Measurements from ENCODE around the gene CEP290. TPM values are rescaled to one million over a fixed set of nuclear protein-coding genes. Genes with fewer than 3 reads are reported as not detected.

The CEP290 gene, protein sequence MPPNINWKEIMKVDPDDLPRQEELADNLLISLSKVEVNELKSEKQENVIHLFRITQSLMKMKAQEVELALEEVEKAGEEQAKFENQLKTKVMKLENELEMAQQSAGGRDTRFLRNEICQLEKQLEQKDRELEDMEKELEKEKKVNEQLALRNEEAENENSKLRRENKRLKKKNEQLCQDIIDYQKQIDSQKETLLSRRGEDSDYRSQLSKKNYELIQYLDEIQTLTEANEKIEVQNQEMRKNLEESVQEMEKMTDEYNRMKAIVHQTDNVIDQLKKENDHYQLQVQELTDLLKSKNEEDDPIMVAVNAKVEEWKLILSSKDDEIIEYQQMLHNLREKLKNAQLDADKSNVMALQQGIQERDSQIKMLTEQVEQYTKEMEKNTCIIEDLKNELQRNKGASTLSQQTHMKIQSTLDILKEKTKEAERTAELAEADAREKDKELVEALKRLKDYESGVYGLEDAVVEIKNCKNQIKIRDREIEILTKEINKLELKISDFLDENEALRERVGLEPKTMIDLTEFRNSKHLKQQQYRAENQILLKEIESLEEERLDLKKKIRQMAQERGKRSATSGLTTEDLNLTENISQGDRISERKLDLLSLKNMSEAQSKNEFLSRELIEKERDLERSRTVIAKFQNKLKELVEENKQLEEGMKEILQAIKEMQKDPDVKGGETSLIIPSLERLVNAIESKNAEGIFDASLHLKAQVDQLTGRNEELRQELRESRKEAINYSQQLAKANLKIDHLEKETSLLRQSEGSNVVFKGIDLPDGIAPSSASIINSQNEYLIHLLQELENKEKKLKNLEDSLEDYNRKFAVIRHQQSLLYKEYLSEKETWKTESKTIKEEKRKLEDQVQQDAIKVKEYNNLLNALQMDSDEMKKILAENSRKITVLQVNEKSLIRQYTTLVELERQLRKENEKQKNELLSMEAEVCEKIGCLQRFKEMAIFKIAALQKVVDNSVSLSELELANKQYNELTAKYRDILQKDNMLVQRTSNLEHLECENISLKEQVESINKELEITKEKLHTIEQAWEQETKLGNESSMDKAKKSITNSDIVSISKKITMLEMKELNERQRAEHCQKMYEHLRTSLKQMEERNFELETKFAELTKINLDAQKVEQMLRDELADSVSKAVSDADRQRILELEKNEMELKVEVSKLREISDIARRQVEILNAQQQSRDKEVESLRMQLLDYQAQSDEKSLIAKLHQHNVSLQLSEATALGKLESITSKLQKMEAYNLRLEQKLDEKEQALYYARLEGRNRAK (N-terminal part only)
- total RNA-seq: 15.8 and 21.8 TPM in 2 replicates

DNA sequence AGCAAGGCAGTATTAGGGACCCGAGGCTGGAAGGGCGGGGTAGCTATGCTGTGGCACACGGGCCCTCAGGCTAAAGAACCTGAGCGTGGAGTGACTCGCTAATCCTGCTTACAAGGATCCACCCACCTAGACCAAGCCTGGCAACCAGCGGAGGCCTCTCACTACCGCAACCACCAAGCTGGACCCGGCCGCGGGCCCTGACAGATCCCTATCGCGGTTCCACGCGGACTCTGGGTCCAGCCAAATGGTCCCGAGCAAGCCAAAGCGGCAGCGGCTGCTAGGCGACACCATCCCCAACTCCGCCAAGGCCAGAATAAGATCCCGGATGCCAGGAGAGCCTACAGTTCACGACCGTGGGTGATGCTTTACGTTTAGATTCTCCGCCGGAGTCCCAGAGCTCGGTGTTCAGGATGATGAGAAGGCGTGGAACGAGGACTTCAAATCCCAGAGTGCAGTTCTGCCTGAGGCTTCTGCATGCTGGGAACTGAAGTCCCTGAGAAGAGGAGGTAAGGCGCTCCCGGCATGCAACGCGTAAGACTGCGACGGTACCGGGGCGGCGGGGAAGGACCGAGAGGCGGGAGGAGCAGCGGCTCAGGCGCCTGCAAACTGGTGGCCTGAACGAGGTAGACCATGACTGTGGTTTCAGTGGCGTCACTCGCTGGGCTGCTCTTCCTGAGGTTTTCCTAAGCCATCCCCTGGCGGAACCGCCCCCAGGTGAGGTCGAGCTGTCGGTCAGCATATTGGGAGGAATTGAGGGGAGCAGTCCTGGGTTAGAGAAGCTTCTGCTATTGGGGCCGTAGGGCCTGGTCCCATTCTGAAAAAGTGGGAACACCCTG lies at the start of gene CEP290, which contains the start of gene TMTC3:
Gene CEP290, minus strand, starts transcription at position 315 of the 836 bp plus-strand sequence. CDS start 781 bp downstream, outside the sequence.
Gene TMTC3, plus strand, starts transcription at position 534 of the 836 bp plus-strand sequence. CDS start 6,009 bp downstream, outside the sequence.
- DNase-seq (ENCODE audit: low read depth): peak; percentile 100

GRCh38 chr12:88188180-88188579 lies 46.3 kb upstream of the CEP290 start:
- peak; percentile 40 for DNase-seq (ENCODE audit: low read depth)

- no peak for DNase-seq (ENCODE audit: low read depth)
Observed at GRCh38 chr12:88187571-88187970, 45.7 kb upstream of the CEP290 start.

DNA sequence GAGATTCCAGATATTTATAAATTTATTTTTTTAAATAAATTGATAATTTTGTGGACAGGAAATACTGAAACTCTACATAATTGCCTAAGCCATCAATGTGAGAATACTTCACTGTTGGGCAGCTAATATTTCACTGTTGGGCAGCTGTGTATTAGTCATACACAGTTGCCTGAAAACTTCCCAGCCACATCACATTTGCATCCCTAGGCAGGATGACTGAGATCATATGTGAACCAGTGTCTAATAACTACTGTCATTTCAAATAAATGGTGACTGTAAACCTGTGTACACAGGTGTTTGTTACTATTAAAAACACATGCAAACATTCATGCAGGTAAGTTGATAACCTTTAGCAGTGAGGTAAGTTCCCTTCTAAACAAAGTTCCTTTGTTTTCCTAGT lies 44.1 kb upstream of the CEP290 start:
- peak; percentile 72 for DNase-seq (ENCODE audit: low read depth)

DNA sequence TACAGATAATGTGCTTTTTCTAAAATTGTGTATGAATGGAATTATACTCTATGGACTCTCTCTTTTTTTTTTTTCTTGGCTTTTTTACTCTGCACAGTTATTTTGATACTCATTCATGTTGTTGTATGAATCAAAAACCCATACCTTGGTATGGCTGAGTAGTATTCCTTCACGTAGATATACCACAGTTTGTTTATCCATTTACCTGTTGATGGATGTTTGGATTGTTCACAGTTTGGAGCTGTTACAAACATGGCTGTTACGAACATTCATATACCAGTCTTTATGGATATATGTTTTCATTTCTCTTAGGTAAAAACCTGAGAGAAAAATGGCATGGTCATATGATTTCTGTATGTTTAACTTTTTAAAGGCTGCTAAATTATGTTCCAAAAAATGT lies 43.4 kb upstream of the CEP290 start:
- DNase-seq (ENCODE audit: low read depth): no peak

DNA sequence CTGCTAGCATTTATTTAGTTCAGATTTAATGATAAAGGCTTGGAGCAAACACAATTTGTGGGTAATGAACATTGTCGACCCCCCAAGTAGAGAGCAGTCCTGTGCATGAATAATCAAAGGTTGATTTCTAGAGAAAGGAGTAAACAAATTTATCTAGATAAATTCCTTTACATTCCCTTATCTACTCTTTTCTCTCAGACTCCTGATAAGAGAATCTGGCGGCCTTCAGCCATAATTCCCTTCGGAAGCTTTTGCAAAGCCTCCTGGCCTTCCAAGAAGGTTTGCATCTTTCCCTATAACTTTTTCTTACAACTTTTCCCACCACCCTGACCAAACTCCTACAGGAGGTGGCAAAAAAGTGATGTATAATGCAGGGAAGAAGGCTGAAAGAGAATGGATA lies 42.3 kb upstream of the CEP290 start:
- no peak for DNase-seq (ENCODE audit: low read depth)

DNA sequence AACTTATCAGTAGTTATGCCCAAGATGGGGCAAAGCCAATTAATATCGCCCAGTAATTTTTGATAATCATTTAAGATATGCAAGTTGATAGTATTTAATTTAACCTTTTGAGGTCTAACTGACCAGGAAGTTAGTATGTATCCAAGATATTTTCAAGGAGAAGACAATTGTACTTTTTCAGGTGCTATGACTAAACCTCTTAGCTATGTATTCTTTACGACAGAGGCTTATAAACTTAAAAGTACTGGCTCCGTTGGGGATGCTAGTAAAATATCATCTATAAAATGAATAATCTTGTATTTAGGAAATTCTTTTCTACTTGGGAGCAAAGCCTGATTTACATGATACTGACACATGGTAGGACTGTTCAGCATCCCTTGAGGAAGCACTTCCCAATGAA lies 40.5 kb upstream of the CEP290 start:
- DNase-seq (ENCODE audit: low read depth): no peak

- no peak for DNase-seq (ENCODE audit: low read depth)
Observed at GRCh38 chr12:88181881-88182280, 40.0 kb upstream of the CEP290 start.

DNA sequence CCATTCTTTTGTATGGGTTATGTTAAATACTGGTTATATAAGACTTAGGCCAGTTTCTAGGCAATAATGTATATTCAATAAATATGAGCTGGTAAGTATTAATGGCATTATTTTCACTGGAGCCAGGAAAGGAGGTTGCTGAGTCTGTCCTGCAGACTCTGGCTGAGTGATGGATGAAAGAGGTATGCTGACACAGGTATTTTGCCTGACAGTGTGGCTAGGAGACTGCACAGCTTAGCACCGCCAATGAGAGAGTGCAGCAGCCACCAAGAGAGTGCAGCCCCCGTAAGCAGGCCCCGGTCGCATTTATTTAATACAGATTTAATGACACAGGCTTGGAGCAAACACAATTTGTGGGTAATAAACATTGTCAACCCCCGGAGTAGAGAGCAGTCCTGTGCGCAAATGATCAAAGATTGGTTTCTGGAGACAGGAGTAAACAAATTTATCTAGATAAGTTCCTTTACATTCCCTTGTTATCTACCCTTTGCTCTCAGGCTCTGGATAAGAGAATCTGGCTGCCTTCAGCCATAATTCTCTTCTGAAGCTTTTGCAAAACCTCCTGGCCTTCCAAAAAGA lies 37.6 kb upstream of the CEP290 start:
- no peak for DNase-seq (ENCODE audit: low read depth)

DNA sequence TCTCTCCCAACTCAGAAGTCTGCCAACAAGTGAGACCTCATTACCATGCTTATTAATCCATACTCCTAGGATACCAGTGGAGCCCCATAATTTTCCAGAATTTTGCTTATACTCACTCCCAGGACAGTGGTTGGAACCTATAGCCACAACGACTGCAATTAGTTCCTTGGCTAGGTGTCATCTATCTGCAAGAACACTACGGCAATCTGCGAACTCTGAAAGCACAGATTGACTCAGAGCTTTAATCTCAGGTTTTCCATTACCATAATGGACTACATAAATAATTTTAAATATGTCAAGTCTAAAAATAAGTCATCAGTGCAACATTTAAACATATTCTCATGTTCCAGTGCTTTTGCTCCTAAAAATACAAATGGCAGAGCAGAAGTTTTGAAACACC lies 33.7 kb upstream of the CEP290 start:
- DNase-seq (ENCODE audit: low read depth): no peak

DNA sequence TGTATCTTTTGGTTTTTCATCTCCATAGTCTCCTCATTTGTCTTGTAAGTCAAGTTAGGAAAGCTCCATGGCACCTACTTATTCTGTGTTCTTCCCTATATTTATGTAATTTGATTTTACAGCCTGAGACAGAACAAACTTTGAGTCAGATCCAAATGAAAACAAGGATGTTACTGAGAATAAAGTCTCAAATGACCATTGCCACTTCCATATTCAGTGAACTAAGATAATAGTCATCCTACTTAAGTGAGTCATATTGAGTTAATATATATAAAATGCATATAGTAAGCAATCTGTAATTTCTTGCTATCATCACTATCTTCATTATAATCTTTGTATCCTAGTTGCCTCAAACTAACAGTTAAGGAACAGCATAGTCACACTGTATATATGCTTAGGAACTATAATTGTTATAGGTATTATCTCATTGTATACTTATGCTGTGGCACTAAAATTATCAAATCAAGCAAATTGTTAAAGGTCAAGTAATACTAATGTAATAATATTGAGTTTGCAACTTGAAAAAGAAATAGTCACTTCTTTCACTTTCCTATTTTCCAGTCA lies 31.0 kb upstream of the CEP290 start:
- DNase-seq (ENCODE audit: low read depth): no peak

DNA sequence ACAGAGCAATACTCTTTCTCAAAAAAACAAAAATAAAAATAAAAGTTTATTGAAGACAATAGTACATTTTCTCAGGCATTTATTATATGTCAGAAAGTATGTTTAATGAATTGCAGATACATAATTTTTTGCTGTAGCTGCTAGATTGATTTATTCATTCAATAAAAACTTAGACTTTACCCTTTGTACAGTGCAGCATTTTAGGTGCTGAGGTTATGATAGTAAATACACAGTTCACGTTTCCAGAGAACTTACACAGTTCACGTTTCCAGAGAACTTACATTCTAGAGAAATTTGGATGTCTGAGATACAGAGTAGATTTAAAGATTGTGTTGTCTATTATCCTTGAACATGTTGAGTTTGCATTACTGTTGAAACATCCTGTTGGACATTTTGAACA lies 25.5 kb upstream of the CEP290 start:
- DNase-seq (ENCODE audit: low read depth): no peak

- DNase-seq (ENCODE audit: low read depth): no peak
Observed at GRCh38 chr12:88166179-88166578, 24.3 kb upstream of the CEP290 start.

DNA sequence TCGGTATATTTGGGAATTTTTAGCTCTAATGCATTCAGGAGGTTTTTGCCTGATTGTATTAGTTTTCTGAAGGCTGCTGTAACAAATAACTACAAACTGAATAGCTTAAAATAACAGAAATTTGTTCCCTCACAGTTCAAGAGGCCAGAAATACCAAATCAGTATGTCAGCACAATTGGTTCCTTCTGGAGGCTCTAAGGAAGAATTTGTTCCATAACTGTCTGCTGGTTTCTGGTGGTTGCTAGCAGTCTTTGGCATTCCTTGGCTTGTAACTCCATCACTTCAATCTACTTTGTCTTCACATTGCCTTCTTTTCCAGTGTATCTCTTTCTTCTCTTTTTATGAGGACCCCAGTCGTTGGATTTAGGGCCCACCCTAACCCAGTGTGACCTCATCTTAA lies 21.5 kb upstream of the CEP290 start:
- DNase-seq (ENCODE audit: low read depth): no peak

GRCh38 chr12:88156075-88156654 lies 14.3 kb upstream of the CEP290 start:
- DNase-seq (ENCODE audit: low read depth): no peak

GRCh38 chr12:88153959-88154358 lies 12.1 kb upstream of the CEP290 start:
- peak; percentile 54 for DNase-seq (ENCODE audit: low read depth)

- no peak for DNase-seq (ENCODE audit: low read depth)
Observed at GRCh38 chr12:88150063-88150462, 8.2 kb upstream of the CEP290 start.

DNA sequence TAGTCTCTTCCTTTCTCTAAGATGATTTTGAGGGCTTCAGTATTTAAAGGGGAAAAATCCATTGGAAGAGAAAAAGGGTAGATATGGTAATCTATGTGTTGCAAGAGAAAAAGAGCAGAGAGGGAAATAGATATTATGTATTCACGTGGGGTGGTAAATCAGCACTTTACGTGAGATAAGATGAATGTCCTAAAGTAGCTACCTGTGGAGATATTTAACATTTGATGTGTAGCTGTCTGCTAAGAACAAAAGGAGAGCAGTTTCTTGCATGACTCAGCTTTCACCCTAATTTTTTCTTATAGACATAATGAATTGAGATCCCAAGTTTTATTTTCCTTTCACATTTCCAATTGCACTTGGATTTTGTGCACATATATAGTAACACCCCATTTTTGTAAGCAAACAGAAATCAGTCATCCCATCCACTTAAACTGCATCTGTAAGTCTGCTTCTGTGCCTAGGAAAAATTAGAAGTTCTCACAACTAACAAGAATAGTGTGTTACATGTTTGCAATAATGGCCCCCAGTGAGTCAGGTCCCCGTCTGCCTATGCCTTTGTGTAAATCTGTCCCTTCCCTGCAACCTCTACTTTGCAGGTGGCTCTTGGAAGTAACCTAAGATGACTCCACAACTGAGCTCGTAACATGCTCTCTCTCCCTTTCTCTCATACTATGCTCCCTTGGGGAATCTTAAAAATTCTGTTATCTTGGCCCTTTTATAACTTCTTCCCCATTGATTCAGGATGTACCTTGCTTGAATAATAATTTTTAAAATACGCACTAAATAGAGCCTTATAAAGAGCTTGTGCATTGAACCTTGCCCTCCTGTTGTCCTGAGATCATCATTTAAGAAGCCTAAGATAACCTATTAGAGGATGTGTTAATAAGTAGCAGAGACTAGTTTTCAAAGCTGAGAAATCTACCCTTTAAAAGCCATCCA lies 3.9 kb upstream of the CEP290 start:
- DNase-seq (ENCODE audit: low read depth): peak; percentile 40

Data from renal cortical epithelial cell (primary cell).